Activated CD4-positive, alpha-beta memory T cell treated with anti-CD3 and anti-CD28 coated beads for 36 hours (primary cell): ENCODE data around the gene FLYWCH2. TPM values are rescaled to one million over a fixed set of nuclear protein-coding genes. Genes with fewer than 3 reads are reported as not detected.
"Not testable (repeated sequence)": the region's sequence is repeated elsewhere in the genome, so short reads cannot be mapped to it uniquely, and the experiment has no call there.

ENCODE experiments used
- CTCF ChIA-PET: fragments of 350-600 bp; sonication (Branson Sonifier 250); formaldehyde crosslinking; loops from one replicate; lab custom pipeline; 2021; ENCODE audit warnings: antibody characterized with exemption, inconsistent platforms; lab: Charles Lee
- POLR2A ChIA-PET: fragments of 350-600 bp; sonication (Branson Sonifier 250); formaldehyde crosslinking; loops from one replicate; lab custom pipeline; 2021; ENCODE audit warnings: antibody characterized with exemption; lab: Charles Lee
- DNase-seq: peaks from one replicate; pipeline ENCODE4 v3.0.0-alpha.2; 2020
- H3K27ac Mint-ChIP-seq: one replicate; pipeline ENCODE4 v1.8.0; 2021; ENCODE audit warnings: mixed read lengths
- H3K27me3 Mint-ChIP-seq: one replicate; pipeline ENCODE4 v1.8.0; 2021; ENCODE audit warnings: mixed read lengths
- H3K36me3 Mint-ChIP-seq: one replicate; pipeline ENCODE4 v1.8.0; 2021; ENCODE audit warnings: mixed read lengths
- H3K4me1 Mint-ChIP-seq: one replicate; pipeline ENCODE4 v1.8.0; 2021; ENCODE audit warnings: low read depth, mixed read lengths
- H3K4me3 Mint-ChIP-seq: one replicate; pipeline ENCODE4 v1.8.0; 2021; ENCODE audit warnings: mild to moderate bottlenecking, mixed read lengths
- H3K9me3 Mint-ChIP-seq: one replicate; pipeline ENCODE4 v1.8.0; 2021; ENCODE audit warnings: mixed read lengths
- intact Hi-C: fragments of 100-400 bp; cut with micrococcal nuclease; formaldehyde crosslinking; loops from one replicate; pipeline ENCODE4 v1.15.1; 2023
- total RNA-seq, 2 experiments: library from RNA; stranded (reverse); gene quantifications; one replicate each; pipeline ENCODE4 v1.2.3, GENCODE V29; 2021

The FLYWCH2 gene
- total RNA-seq, 2 experiments from 2014 or later: 19.1 to 19.4 TPM

DNA sequence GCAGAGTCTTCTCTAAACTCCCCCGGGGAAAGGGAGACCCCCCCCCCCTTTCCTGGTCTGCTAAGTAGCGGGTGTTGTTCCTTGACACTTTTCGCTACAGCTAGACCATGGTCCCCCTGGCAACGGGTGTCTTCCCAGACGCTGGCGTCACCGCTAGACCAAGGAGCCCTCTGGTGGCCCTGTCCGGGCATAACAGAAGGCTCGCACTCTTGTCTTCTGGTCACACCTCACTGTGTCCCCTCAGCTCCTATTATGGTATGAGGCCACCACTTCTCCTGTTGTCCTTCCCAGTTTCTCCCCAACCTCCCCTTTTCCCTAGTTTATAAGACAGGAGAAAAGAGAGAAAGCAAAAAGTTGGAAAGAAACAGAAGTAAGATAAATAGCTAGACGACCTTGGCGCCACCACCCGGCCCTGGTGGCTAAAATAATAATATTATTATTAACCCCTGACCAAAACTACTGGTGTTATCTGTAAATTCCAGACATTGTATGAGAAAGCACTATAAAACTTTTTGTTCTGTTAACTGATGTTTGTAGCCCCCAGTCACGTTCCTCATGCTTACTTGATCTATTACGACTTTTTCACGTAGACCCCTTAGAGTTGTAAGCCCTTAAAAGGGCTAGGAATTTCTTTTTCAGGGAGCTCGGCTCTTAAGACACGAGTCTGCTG lies 24.2 kb downstream of the FLYWCH2 start:
- H3K36me3 Mint-ChIP-seq, POLR2A ChIA-PET, H3K27me3 Mint-ChIP-seq, H3K4me3 Mint-ChIP-seq, H3K27ac Mint-ChIP-seq, H3K9me3 Mint-ChIP-seq: not testable (repeated sequence)
- DNase-seq: peak; percentile 65
- intact Hi-C loops: loop anchor here (5.0 kb wide), 1 partner anchor 75 kb away; the partner anchor contains the start of gene PKMYT1
- H3K4me1 Mint-ChIP-seq: peaks cover 21% of the 10 kb centered on the region
- CTCF ChIA-PET: interaction anchor here (1.2 to 2.7 kb wide), 7 partner anchors 13 to 68 kb away, joined by 3 to 12 read pairs (median 10); partner anchors contain the start of gene FLYWCH2

GRCh38 chr16:2910441-2910969 lies 27.5 kb downstream of the FLYWCH2 start:
- ChIA-PET POLR2A (interaction anchor here (1.3 kb wide), 1 partner anchor 28 kb away, joined by 5 read pairs; the partner anchor contains the start of gene FLYWCH2), CTCF (interaction anchor here (1.0 to 3.2 kb wide), 8 partner anchors 9 to 74 kb away, joined by 3 to 14 read pairs (median 7); no protein-coding TSS in a partner anchor)
- no peaks in the 10 kb centered on the region for H3K9me3 Mint-ChIP-seq
- H3K27me3 Mint-ChIP-seq: no peaks in the 10 kb centered on the region
- no peak overlapping the region for H3K27ac Mint-ChIP-seq
- intact Hi-C loops: loop anchor here (5.0 kb wide), 2 partner anchors 43 to 112 kb away; partner anchors contain the start of genes HCFC1R1, THOC6 and TNFRSF12A
- peaks cover 41% of the 10 kb centered on the region for H3K4me1 Mint-ChIP-seq
- peaks cover 8% of the 10 kb centered on the region for H3K36me3 Mint-ChIP-seq
- no peak for DNase-seq
- H3K4me3 Mint-ChIP-seq: peak overlapping the region; percentile 87

DNA sequence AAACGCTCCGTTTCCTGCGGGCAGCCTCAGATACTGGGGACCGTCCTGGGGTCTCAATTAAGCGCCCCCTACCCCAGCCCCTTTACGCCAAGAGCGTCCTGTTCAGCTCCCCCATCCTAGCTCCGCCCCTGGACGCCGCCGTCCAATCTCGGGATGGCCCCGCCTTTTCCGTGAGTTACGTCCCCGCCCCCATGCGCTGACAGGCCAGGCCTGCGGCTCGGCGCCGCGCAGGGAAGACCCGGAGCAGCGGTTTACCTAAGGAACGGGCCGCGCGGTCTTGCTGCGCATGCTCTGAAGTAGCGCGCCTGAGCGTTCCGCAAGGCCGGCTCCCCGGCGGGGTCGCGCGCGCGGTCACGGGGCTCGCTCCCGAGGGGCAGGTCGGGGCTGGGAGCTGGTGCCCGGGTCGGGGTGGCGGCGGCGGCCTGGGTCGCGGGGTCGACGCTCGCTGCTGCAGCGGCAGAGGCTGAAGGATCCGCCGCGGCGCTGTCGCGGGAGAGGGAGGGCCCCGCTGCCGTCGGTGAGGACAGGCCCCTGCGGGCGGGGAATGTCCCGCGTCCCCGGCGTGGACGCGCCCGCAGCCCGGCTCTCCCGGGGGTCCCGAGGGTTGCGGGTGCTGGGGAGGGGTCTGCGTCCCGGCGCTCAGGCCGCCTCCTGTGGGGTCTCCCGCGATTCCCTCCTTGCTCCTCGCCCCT lies 28.8 kb downstream of the FLYWCH2 start, which contains the start of gene FLYWCH1:
TSS of gene FLYWCH1 (plus strand) at position 294 of the 692 bp plus-strand sequence. CDS start 17,755 bp downstream, outside the sequence.
- CTCF ChIA-PET: interaction anchor here (0.6 to 3.2 kb wide), 13 partner anchors 8 to 248 kb away, joined by 3 to 14 read pairs (median 4); partner anchors contain the start of gene FLYWCH2
- peaks cover 37% of the 10 kb centered on the region for H3K4me1 Mint-ChIP-seq
- intact Hi-C loops: loop anchor here (5.0 kb wide), 2 partner anchors 44 to 111 kb away; partner anchors contain the start of genes HCFC1R1, THOC6 and TNFRSF12A

DNA sequence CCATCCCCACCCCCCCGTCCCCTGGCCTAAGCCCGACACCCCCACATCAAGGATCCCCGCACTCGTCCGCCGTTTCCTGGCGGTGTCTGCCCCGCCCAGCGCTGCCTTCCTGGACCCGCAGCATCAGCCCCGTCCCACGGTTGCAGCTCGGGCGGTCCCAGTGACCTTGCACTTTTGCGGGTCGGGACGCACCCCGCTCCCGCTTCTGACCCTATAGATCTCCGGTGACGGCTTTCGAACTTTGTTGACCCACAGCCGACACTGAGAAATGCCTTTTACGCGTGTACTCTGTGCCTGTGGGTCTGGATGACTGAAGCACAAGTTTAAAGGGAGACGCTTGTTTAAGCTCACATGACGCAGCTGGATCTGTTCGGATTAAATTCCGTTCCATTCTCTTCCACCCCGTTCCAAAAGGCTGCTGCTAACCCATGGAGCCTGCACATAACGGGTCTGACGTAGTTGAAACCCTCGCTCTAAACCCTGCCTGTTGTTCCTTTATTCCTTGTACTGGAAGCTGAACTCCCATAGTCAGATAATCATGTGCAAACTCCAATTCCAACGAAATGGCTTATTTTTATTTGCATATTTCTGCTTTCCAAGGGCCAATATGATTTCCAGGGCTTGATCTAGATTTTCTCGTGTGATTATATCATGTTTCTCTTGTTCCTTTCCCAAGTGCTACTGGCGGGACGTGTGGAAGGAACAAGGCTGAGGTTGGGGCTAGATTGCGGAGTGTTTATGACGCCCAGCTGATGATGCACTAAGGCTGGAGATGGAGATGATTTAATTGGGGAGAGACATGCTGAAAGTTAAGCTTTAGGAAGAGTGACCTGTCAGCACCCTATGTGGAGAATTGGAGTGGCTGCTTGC lies 29.6 kb downstream of the FLYWCH2 start:
- H3K36me3 Mint-ChIP-seq: peaks cover 11% of the 10 kb centered on the region
- peak; percentile 51 for DNase-seq
- H3K27me3 Mint-ChIP-seq: no peaks in the 10 kb centered on the region
- CTCF ChIA-PET: interaction anchor here (0.6 to 3.2 kb wide), 10 partner anchors 9 to 260 kb away, joined by 3 to 14 read pairs (median 4); partner anchors contain the start of gene FLYWCH2
- H3K27ac Mint-ChIP-seq: peak overlapping the region; percentile 80
- H3K4me3 Mint-ChIP-seq: peak overlapping the region; percentile 87
- peaks cover 37% of the 10 kb centered on the region for H3K4me1 Mint-ChIP-seq
- no peaks in the 10 kb centered on the region for H3K9me3 Mint-ChIP-seq
- POLR2A ChIA-PET: interaction anchor here (0.5 to 1.9 kb wide), 4 partner anchors 30 to 438 kb away, joined by 3 to 7 read pairs (median 3); partner anchors contain the start of genes FLYWCH2 and TBC1D24
- intact Hi-C loops: loop anchor here (1.0 to 5.0 kb wide), 3 partner anchors 7 to 110 kb away; partner anchors contain the start of genes HCFC1R1, THOC6 and TNFRSF12A

More for the DNA sequence above, 28.8 kb downstream of the FLYWCH2 start, which contains the start of gene FLYWCH1:
- peak; percentile 99 for DNase-seq
- H3K36me3 Mint-ChIP-seq: peaks cover 9% of the 10 kb centered on the region
- no peaks in the 10 kb centered on the region for H3K9me3 Mint-ChIP-seq
- H3K4me3 Mint-ChIP-seq: peak within 1 kb of the TSS; percentile 87
- POLR2A ChIA-PET: interaction anchor here (0.7 to 1.9 kb wide), 3 partner anchors 29 to 108 kb away, joined by 3 to 7 read pairs (median 3); partner anchors contain the start of genes FLYWCH2 and TNFRSF12A
- peak within 1 kb of the TSS; percentile 80 for H3K27ac Mint-ChIP-seq
- no peaks in the 10 kb centered on the region for H3K27me3 Mint-ChIP-seq

GRCh38 chr16:2913603-2914002 lies 30.6 kb downstream of the FLYWCH2 start:
- ChIA-PET POLR2A (interaction anchor here (1.2 kb wide), 1 partner anchor 11 kb away, joined by 3 read pairs; no protein-coding TSS in a partner anchor), CTCF (interaction anchor here (0.9 to 3.2 kb wide), 5 partner anchors 8 to 45 kb away, joined by 3 to 14 read pairs (median 9); no protein-coding TSS in a partner anchor)
- peaks cover 37% of the 10 kb centered on the region for H3K4me1 Mint-ChIP-seq
- peak overlapping the region; percentile 2 for H3K4me3 Mint-ChIP-seq
- DNase-seq: peak; percentile 22
- no peak overlapping the region for H3K27ac Mint-ChIP-seq
- H3K27me3 Mint-ChIP-seq: no peaks in the 10 kb centered on the region
- H3K9me3 Mint-ChIP-seq: no peaks in the 10 kb centered on the region
- intact Hi-C loops: loop anchor here (1.0 to 5.0 kb wide), 3 partner anchors 8 to 109 kb away; partner anchors contain the start of genes HCFC1R1, THOC6 and TNFRSF12A
- peaks cover 11% of the 10 kb centered on the region for H3K36me3 Mint-ChIP-seq

GRCh38 chr16:2914233-2914632 lies 31.2 kb downstream of the FLYWCH2 start:
- intact Hi-C loops: loop anchor here (5.0 kb wide), 2 partner anchors 47 to 108 kb away; partner anchors contain the start of genes HCFC1R1, THOC6 and TNFRSF12A
- ChIA-PET POLR2A (interaction anchor here (1.2 kb wide), 1 partner anchor 10 kb away, joined by 3 read pairs; no protein-coding TSS in a partner anchor), CTCF (interaction anchor here (0.6 to 2.1 kb wide), 5 partner anchors 12 to 90 kb away, joined by 3 to 9 read pairs (median 4); no protein-coding TSS in a partner anchor)
- DNase-seq: no peak
- peaks cover 37% of the 10 kb centered on the region for H3K4me1 Mint-ChIP-seq
- no peaks in the 10 kb centered on the region for H3K9me3 Mint-ChIP-seq
- H3K27me3 Mint-ChIP-seq: no peaks in the 10 kb centered on the region
- peak overlapping the region; percentile 64 for H3K27ac Mint-ChIP-seq
- H3K36me3 Mint-ChIP-seq: peaks cover 11% of the 10 kb centered on the region
- H3K4me3 Mint-ChIP-seq: no peak overlapping the region

DNA sequence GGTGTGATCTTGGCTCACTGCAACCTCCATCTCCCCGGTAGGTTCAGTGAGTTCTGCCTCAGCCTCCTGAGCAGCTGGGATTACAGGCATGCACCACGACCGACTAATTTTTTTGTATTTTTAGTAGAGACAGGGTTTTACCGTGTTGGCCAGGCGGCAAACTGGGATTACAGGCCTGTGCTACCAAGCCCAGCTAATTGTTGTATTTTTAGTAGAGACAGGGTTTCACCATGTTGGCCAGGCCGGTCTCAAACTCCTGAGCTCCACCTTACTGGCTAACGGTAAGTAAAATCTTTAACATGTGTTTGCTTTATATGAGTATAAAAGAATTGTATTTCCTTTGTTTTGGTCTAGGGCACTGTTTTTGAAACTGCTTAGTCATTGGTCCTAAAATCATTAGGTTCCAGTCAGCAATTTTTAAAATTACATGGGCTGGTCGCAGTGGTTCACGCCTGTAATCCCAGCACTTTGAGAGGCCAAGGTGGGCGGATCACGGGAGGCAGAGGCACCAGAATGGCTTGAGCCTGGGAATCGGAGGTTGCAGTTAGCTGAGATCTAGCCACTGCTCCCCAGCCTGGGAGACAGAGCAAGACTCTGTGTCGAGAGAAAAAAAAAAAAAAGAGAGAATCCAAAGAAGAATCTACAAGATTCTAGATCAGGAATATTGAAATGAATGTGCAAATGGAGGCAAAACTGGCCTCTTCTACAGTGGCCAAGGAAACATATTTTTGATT lies 32.3 kb downstream of the FLYWCH2 start:
- ChIA-PET POLR2A (no interaction called here), CTCF (interaction anchor here (0.7 to 3.9 kb wide), 3 partner anchors 12 to 47 kb away, joined by 4 to 20 read pairs (median 6); no protein-coding TSS in a partner anchor)
- no peak overlapping the region for H3K4me3 Mint-ChIP-seq
- peaks cover 17% of the 10 kb centered on the region for H3K36me3 Mint-ChIP-seq
- H3K4me1 Mint-ChIP-seq: peaks cover 40% of the 10 kb centered on the region
- intact Hi-C loops: loop anchor here (5.0 kb wide), 1 partner anchor 33 kb away; the partner anchor contains the start of gene FLYWCH2
- DNase-seq: no peak
- no peaks in the 10 kb centered on the region for H3K9me3 Mint-ChIP-seq
- H3K27ac Mint-ChIP-seq: peak overlapping the region; percentile 85
- no peaks in the 10 kb centered on the region for H3K27me3 Mint-ChIP-seq

DNA sequence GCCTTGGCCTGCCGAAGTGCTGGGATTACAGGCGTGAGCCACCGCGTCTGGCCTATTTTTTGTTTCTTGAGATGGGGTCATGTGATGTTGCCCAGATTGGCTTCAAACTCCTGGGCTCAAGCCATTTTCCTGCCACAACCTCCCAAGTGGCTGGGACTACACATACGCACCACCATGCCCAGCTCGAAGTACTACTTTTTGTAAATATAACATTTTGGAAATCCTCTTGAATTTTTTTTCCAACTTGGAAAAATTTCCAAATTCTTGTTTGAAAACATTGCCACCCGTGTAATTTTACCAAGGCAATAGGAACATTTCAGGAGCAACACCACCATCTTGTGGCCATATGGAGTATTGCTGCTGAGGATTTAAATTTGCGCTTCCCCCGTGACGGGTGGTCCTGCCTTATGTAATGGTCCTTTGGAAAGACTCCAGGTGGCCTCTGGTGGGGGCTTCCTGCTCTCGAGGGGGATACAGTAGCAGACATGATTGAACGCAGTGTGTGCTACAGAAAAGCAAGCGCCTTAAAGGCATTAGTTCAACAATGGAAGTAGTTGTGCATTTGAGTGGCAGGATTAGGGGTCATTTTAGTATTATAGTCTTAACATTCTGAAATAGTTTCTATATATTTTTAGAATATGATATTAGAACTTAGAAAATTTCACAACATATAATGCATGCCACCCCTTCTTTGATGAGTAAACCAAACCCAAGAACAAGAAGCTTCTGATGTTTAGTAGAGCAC lies 36.7 kb downstream of the FLYWCH2 start:
- POLR2A ChIA-PET: no interaction called here
- Mint-ChIP-seq H3K27me3 (no peaks in the 10 kb centered on the region), H3K9me3 (no peaks in the 10 kb centered on the region), H3K27ac (no peak overlapping the region), H3K4me3 (no peak overlapping the region), H3K36me3 (peaks cover 16% of the 10 kb centered on the region), H3K4me1 (peaks cover 15% of the 10 kb centered on the region)
- intact Hi-C loops: loop anchor here (2.0 to 5.0 kb wide), 2 partner anchors 15 to 37 kb away; partner anchors contain the start of gene FLYWCH2
- CTCF ChIA-PET: interaction anchor here (0.6 to 3.9 kb wide), 22 partner anchors 7 to 237 kb away, joined by 3 to 20 read pairs (median 4); partner anchors contain the start of genes FLYWCH1, FLYWCH2 and KCTD5
- DNase-seq: peak; percentile 70

GRCh38 chr16:2923481-2923880 lies 40.5 kb downstream of the FLYWCH2 start:
- ChIA-PET CTCF (interaction anchor here (0.8 to 0.9 kb wide), 2 partner anchors 20 to 55 kb away, joined by 3 read pairs; no protein-coding TSS in a partner anchor), POLR2A (interaction anchor here (0.6 kb wide), 1 partner anchor 33 kb away, joined by 3 read pairs; no protein-coding TSS in a partner anchor)
- Mint-ChIP-seq H3K9me3 (no peaks in the 10 kb centered on the region), H3K4me3 (no peak overlapping the region), H3K36me3 (peaks cover 11% of the 10 kb centered on the region), H3K4me1 (peaks cover 14% of the 10 kb centered on the region), H3K27me3 (no peaks in the 10 kb centered on the region), H3K27ac (no peak overlapping the region)
- intact Hi-C loops: no loop called here
- DNase-seq: no peak
